GM19328 (cell line): ENCODE measurements around the gene SIK2.
"Not testable (repeated sequence)": the region's sequence is repeated elsewhere in the genome, so short reads cannot be mapped to it uniquely, and the experiment has no call there.

Experiments
- ATAC-seq: cut with Tn5 transposase; IDR thresholded peaks from one replicate; pipeline ENCODE4 v1.9.1; 2021; ENCODE audit warnings: mild to moderate bottlenecking, moderate library complexity; ENCODE audit not compliant: unreplicated experiment

The SIK2 gene

DNA sequence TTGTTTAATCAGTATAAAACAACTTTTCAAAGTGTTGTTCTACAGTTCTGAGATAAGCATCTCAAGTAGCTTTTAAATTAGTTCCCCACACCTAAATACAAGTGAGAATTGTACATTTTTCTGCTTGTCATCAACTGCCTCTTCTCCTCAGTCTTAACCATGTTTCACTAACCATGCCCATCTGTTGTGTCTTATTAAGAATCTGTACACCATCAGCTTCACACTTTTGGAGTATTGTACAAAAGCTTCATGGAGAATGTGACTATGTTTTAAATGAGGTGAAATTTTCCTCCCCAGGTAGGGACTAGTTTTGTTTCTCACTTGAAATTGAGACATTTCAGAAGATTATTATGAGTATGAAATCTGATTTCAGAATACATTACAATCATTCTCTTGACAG is 52.4 kb downstream of the SIK2 start:
- no peak for ATAC-seq

DNA sequence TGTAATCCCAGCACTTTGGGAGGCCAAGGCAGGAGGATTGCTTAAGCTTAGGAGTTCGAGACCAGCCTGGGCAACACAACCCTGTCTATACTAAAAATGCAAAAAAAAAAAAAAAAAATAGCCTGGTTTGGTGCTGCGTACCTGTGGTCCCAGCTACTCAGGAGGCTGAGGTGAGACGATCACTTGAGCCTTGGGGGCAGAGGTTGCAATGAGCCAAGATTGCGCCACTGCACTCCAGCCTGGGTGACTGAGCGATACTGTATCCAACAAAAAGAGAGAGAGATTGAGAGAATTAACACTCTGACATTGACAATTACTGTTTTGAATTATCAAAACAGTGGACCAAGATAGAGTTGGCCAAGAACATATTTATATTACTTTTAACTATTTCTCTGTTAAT is 53.7 kb downstream of the SIK2 start:
- ATAC-seq: no peak

DNA sequence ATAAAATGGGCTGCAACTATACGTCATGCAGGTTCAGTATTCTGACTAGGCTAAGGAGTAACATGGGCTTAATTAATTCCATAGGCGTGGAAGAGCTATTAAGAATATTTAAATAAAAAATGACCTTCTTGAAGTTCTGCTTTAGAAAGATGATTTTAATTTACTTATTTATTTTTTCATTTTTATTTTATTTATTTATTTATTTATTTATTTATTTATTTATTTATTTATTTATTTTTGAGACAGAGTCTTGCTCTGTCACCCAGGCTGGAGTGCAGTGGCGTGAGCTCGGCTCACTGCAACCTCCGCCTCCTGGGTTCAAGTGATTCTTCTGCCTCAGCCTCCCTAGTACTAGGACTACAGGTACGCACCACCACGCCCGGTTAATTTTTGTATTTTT is 55.7 kb downstream of the SIK2 start:
- ATAC-seq: not testable (repeated sequence)

DNA sequence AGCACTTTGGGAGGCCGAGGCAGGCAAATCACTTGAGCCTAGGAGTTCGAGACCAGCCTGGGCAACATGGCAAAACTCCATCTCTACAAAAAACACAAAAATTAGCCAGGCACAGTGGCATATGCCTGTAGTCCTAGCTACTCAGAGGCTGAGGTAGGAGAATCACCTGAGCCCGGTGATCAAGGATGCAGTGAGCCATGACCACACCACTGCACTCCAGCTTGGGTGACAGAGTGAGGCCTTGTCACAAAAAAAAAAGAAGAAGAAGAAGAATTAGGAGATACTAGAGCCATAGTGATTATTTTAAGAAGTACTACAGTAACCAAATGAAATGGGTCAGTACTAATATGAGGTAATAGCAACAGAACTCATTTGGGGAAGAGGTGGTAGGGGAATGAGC is 56.2 kb downstream of the SIK2 start:
- ATAC-seq: not testable (repeated sequence)

DNA sequence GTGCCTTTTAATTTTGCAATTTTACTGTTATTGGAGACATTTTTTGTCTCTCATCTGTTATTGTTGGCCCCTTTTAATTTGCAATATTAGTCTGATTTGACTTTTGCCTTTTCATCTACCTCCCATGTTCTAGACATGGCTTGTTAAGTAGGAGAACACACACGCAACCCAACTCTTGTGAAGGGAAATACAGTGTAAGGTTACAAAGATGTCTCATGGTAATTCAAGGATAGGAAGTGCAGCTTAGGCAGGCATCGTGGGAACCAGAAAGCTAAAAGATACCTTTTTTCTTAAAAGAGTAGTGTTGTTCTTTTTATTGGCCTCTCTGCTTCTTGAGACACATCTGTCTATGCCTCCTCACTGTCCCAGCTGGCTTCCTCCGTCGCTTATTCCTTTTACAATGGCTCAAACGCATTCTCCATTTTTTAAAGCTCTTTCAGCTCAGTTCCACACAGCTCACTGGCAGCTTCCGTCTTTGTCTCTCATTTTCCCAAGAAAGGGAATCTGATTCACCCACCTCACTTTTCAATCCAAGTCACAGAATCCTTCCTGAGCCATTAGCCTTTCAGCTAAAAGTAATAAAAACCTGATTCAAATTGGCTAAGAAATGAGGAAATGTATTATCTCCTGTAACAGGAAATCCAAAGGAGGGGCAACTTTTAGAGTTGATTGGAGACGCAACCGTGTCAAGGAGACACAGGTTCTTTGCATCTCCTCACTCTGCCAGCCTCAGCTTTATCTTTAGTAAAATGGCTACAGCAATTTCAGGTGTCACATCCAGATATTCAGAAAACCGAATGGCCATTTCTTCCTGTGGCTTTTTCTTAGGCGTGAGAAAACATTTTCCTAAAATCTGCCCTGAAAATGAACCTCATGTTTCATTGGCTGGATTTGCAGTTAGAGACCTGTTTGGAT is 57.2 kb downstream of the SIK2 start:
- ATAC-seq: no peak

DNA sequence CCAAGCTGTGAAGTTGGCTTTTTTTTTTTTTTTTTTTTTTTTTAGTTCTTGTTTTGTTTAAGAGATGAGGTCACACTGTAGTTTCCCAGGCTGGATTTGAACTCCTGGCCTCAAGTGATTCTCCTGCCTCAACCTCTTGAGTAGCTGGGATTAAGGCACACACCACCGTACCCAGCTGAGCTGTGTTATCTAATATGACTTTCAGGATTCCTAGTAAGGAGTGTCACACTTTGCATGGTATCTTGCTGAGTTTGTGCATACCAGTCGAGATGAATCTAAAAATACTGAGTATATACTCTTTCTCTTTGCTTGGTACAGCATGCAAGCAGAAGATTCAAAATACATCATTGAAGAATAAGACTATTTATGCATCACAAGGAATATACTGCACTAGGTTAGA is 58.6 kb downstream of the SIK2 start:
- no peak for ATAC-seq

DNA sequence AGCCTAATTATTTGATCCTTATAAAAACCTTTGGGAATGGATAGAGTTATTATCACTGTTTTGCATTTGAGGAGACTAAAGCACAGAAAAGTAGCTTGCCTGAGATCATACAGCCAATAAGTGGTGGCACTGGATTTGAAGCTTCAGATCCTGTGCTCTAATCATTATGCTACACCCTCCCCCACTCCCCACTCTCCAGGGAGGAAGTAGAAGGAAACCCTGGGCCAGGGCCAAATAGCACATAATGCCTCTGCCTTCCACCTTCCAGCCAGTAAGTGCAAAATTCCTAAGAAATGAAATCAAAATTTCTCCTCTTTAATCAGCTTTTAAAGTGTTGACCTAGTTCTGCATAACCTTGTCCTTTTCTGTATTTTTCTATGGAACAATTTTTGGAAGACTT is 61.6 kb downstream of the SIK2 start:
- no peak for ATAC-seq

DNA sequence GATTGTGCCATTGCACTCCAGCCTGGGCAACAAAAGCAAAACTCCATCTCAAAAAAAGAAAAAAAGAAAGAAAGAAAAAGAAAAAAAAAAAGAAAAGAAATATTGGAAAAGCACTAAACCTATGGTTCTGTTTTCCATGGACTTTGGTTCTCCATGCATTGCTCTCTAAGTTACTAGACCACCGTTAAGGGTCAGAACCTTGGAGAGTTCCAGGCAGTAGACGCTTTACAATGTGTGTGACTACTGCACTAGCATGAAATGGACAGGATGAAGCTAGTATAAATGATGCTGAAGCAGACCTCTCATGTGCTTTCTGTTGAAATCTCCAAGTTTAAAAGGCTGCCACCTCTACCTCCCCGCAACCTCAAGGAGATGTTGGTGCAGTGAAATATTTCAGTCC is 63.5 kb downstream of the SIK2 start:
- ATAC-seq: no peak

DNA sequence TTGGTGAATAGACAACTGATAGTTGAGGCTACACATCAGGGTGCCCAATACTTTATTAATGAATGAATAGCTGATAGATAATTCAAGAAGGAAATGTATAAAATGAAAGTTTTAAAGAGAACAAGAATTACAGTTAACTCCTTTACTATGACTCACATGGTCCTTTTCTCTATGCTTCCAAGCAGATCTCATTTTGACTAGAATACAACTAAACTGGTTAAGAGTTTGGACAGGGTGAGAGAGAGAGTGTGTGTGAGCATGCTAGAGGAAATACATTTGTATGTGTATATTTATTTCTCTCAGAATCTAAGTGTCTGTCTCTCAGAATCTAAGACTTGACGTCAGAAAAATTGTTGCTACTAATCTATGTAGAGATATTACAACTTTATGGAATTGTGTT is 66.7 kb downstream of the SIK2 start:
- ATAC-seq: no peak

DNA sequence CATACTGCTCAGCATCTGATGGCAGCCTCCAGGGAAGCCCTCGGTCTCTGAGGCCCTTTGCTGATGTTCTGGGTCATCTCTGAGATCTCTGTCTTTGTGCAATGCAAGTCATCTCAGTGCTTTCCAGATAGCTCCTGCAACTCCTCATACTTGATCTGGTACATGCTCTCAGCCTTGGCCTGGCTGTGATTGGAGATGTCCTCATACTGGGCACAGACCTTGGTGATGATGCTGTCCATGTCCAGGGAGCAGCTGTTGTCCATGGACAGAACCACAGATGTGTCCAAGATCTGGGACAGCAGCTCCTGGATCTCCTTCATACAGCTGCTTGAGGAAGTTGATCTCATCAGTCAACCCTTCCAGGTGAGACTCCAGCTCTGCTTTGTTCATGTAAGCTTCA is 69.1 kb downstream of the SIK2 start:
- no peak for ATAC-seq

DNA sequence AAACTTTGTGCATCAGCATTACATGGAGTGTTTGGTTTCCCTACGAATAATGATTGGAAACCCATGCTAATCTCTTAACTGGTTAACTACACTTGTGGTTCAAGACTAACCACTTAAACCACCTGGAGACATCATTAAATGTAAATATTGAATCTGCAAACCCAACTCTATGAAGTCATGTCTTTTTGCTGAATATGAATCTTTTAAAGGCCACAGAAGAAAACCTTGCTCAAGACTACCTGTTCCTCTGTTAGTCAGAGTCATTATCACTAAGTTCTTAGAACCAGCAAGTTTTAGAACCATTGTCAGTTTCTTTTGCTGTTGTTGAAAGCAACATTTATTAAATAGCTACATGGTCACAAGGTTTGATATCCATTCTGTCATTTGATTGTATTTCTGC is 70.7 kb downstream of the SIK2 start:
- ATAC-seq: no peak

DNA sequence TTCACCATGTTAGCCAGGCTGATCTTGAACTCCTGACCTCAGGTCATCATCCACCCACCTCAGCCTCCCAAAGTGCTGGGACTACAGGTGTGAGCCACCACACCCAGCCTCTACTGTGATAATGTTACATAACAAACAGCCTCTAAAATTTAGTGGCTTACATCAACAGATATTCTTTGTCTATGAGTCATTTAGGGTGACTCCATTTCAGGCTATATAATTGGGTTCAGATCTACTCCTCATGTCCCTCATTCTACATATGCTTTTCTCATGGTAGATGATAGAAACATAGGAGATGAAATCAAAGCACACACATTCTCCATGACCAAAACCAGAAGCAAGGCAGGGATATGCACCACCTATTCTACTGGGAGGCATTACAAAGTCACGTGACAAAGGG is 72.7 kb downstream of the SIK2 start:
- ATAC-seq: no peak

DNA sequence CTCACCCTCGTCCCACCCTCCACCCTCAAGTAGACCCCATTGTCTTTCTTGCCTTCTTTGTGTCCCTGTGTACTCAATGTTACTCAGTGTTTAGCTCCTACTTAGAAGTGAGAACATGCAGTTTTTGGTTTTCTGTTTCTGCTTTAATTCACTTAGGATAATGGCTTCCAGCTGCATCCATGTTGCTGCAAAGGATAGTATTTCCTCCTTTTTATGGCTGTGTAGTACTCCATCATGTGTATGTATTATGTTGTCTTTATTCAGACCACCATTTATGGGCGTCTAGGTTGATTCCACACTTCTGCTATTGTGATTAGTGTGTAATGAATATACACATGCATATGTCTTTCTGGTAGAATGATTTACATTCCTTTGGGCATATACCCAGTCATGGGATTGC is 73.6 kb downstream of the SIK2 start:
- no peak for ATAC-seq

DNA sequence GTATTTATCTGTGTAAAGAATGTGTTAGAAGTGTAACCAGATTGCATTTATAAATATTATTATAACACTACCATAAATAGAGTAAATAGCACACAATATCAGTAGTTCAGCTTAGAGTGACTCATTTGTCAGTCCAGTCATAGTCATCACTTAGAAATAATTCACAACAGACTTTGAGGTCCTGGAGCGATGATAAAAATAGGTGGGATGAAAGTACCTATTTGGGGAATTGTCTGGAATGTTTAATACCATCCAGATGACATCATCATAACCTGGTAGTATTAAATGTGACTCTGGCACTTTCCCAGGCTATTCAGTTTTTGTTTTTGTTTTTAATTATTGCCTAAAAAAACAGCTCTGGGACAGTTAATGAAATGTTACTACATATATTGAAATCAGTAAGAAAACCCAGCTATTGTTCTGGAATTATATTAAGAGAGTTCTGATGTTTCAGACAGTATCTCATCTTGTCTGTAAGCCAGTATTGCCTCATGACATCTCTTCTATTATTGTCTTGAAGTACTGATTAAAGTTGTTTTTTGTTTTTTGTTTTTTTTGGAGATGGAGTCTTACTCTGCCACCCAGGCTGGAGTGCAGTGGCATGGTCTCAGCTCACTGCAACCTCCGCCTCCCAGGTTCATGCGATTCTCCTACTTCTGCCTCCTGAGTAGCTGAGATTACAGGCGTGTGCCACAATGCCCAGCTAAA is 74.8 kb downstream of the SIK2 start:
- ATAC-seq: no peak

DNA sequence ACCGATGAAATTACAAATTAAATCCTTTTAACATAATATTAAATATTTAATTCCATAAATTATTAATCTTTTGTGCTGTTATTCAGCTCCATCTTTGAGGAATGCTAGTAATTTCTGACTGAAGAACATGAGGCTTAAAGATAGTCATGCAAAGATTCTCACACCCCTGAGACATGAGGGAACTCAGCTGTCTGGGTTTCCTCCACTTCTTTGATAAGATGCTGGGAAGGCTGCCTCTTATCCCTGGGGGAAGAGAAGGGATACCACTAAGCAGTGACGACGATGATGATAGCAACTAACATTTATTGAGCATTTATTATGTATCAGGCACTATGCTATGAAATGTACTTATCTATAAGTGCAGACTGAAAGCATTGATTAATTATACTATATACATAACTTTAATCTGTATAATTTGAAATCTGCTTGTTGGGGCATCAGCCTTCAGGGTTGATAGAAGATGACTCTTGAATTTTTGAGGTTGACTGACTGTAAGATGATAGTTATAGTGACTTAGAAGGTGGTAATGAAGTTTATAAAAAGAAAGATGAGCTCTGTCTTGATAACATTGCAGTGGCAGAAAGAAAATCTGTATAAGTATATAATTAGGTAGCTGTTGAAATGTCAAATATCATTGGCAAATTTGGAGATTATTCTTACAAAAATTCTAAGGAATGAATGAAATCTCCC is 78.4 kb downstream of the SIK2 start:
- ATAC-seq: no peak

DNA sequence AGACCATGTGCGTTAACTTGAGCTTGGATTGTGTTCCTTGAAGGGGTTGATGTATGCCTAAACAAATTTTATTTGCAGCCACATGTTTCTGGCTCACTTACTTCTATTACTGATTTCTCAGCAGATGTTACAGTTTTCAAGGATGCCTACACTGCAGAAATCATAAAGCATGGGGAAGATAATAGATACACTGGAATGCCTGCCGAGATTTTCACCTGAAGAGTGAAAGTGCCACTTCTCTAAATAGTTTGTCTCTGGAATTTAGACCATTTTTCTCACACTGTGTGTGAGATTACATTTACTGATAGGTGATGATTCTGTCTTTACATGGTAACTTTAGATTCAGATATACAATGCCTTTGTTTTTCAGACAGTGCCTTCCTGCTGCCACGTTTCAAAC is 81.6 kb downstream of the SIK2 start:
- no peak for ATAC-seq

DNA sequence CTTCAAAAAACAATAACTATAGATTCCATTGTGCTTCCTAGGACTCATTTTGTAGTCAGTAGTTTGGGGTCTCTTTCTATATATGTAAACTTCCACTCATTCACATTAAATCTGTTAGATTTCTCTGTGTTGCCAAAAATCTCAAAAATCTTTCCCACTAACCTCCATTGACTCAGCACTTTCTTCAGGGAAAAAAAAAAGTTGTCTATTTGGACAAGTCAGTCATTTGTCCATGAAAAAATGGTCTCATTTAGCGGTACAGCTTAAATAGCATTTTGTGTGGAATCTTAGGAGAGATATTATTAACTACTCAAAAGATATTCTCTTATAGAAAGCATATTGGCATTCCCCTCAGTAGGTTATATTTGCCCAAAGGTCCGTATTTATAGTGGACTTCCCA is 82.0 kb downstream of the SIK2 start:
- ATAC-seq: no peak

DNA sequence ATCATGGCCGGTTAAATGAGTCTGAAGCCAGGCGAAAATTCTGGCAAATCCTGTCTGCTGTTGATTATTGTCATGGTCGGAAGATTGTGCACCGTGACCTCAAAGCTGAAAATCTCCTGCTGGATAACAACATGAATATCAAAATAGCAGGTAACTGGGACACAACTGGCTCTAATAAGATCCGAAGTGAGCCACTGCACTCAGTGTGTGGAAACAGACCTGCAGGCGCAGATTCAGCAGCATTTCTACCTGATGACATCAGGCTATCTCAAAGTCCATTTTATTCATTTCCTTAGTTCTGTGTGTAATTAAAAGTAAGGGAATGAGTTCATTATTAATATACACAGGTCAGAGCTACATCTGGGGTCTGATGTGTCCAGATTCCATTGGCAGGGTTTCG is 85.8 kb downstream of the SIK2 start:
- no peak for ATAC-seq

DNA sequence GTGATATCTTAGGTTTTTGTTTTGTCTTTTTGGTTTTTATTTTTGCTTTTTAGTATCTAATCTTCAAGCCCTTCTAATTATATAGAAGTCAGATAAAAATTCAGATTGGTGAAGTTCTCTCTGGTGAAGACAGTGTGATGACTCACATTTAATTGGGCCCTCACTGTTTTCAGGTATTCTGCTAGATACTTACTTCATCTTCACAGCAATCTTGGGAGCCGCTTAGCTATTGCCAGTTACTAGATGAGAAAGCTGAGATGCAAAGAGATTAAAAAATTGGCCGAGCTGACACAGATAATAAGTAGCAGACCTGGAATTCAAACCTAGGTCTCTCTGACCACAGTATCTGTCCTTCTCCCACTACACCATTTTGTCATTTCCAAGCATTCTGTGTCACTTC is 88.9 kb downstream of the SIK2 start:
- no peak for ATAC-seq

DNA sequence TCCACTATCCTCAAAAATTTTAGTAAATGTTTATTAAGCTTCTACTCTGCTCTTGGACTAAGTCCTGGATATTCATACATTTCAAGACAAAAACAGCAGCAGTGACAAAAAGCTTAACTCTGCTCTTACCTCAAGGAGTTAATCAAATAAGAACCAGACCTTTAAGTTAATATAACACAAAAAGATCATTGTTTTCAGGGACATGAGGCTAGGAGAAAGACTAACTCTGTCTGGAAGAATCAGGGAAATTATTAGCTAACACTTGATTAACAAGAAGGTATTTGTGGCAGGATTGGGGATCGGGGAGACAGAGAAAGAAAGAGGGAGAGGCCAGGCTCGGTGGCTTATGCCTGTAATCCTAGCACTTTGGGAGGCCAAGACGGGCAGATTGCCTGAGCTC is 89.5 kb downstream of the SIK2 start:
- ATAC-seq: no peak

DNA sequence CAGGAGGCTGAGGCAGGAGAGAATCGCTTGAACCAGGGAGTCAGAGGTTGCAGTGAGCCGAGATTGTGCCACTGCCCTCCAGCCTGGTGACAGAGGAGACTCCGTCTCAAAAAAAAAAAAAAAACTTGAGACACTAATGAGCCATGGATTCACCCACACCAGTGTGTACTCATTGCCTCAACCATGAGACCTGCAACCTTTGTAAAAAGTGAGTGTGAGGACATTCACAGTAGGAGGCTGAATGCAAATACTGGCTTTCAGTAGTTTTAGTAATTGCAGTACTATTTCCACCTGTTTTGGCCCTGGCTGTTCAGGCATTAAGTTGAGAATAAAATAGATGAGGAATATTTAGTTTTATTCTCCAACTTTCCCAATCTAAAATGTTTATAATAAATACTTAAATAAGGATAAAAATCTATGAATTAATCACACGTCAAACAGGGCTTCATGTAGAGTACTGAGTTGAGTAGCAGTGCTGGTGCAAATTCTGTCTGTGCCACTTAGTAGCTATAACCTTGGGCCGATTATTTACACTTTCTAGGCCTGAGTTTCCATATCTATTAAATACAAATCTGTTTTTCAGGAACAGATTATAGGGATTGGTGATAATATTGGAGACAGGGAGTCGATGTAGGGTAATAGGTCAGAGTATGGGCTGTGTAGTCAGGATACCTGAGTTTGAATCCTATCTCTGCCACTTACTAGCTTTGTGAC is 91.1 kb downstream of the SIK2 start:
- ATAC-seq: no peak
